Measurements from ENCODE around the gene GRIN2A. TPM values are rescaled to one million over a fixed set of nuclear protein-coding genes. Genes with fewer than 3 reads are reported as not detected.
A peak's percentile ranks its signal among the peaks of the same experiment; 100 is the strongest.

Gene GRIN2A
- total RNA-seq, 4 donors from 2014 or later: 0.32 to 3.6 (median 2.0) TPM

- Histone ChIP-seq H3K4me1 (peaks cover 0 to 10% (median 2%) of the 10 kb centered on the region in 4 donors), H3K27me3 (no peaks in the 10 kb centered on the region), H3K27ac (replicated peaks in 1 of 4) (no peak overlapping the region), H3K9me3 (no peaks in the 10 kb centered on the region), H3K4me3 (no peak overlapping the region), H3K36me3 (no peaks in the 10 kb centered on the region)
- intact Hi-C loops (cut with DNase I): no loop called here
- no peak for TF ChIP-seq POLR2A (IDR thresholded peaks at IDR 0.05; ENCODE audit: low read depth)
- no peak for TF ChIP-seq CTCF (IDR thresholded peaks at IDR 0.05)
- no peak for TF ChIP-seq EP300 (IDR thresholded peaks at IDR 0.05)
- no peak for TF ChIP-seq POLR2AphosphoS5 (IDR thresholded peaks at IDR 0.05)
- no peak for DNase-seq (ENCODE audit: extremely low spot score)
- 33% methylated on average over 5 of the region's 5 CpGs for WGBS
Measured at GRCh38 chr16:10045291-10045775, 136.9 kb downstream of the GRIN2A start.

- no peak overlapping the region for H3K27ac ChIP-seq (replicated peaks in 1 of 4)
- H3K4me3 ChIP-seq: no peak overlapping the region
- intact Hi-C loops (cut with DNase I): no loop called here
- H3K4me1 ChIP-seq: peaks cover 0 to 18% (median 12%) of the 10 kb centered on the region in 4 donors
- H3K27me3 ChIP-seq: no peaks in the 10 kb centered on the region
- H3K9me3 ChIP-seq: no peaks in the 10 kb centered on the region
- WGBS: 76% methylated on average over 15 of the region's 17 CpGs
- no peaks in the 10 kb centered on the region for H3K36me3 ChIP-seq
- TF ChIP-seq CTCF (IDR thresholded peaks at IDR 0.05): no peak
- TF ChIP-seq POLR2A (IDR thresholded peaks at IDR 0.05; ENCODE audit: low read depth): no peak
- TF ChIP-seq POLR2AphosphoS5 (IDR thresholded peaks at IDR 0.05): no peak
- no peak for TF ChIP-seq EP300 (IDR thresholded peaks at IDR 0.05)
- no peak for DNase-seq (ENCODE audit: extremely low spot score)
Measured at GRCh38 chr16:10040136-10041080, 141.8 kb downstream of the GRIN2A start.

- 12% methylated on average over 20 of the region's 28 CpGs for WGBS
Measured at GRCh38 chr16:10039220-10040096, 142.8 kb downstream of the GRIN2A start.

GRCh38 chr16:10037751-10038150 is 144.5 kb downstream of the GRIN2A start:
- no peaks in the 10 kb centered on the region for H3K9me3 ChIP-seq
- no peak for DNase-seq (ENCODE audit: extremely low spot score)
- intact Hi-C loops (cut with DNase I): loop anchor here (5.0 to 10.0 kb wide), 2 partner anchors 90 to 733 kb away; no protein-coding TSS in a partner anchor
- WGBS: 84% methylated on average over 4 of the region's 4 CpGs
- H3K27me3 ChIP-seq: no peaks in the 10 kb centered on the region
- H3K4me1 ChIP-seq: peaks cover 0 to 17% (median 13%) of the 10 kb centered on the region in 4 donors
- H3K27ac ChIP-seq (replicated peaks in 1 of 4): no peak overlapping the region
- TF ChIP-seq EP300 (IDR thresholded peaks at IDR 0.05): no peak
- no peak for TF ChIP-seq POLR2AphosphoS5 (IDR thresholded peaks at IDR 0.05)
- no peak for TF ChIP-seq POLR2A (IDR thresholded peaks at IDR 0.05; ENCODE audit: low read depth)
- no peak for TF ChIP-seq CTCF (IDR thresholded peaks at IDR 0.05)
- no peak overlapping the region for H3K4me3 ChIP-seq
- no peaks in the 10 kb centered on the region for H3K36me3 ChIP-seq

More at GRCh38 chr16:10039220-10040096, 142.8 kb downstream of the GRIN2A start:
- H3K9me3 ChIP-seq: no peaks in the 10 kb centered on the region
- peak overlapping the region in 3 of 4 donors; percentile 13 to 65 (median 36) for H3K27ac ChIP-seq (replicated peaks in 1 of 4)
- intact Hi-C loops (cut with DNase I): loop anchor here (5.0 to 10.0 kb wide), 2 partner anchors 88 to 735 kb away; no protein-coding TSS in a partner anchor
- no peaks in the 10 kb centered on the region for H3K27me3 ChIP-seq
- no peak for DNase-seq (ENCODE audit: extremely low spot score)
- TF ChIP-seq CTCF (IDR thresholded peaks at IDR 0.05) (peak; percentile 16 to 49 (median 17)), POLR2AphosphoS5 (IDR thresholded peaks at IDR 0.05) (no peak)
- H3K4me1 ChIP-seq: peaks cover 0 to 13% (median 11%) of the 10 kb centered on the region in 4 donors
- peak overlapping the region; percentile 47 to 61 (median 52) for H3K4me3 ChIP-seq
- H3K36me3 ChIP-seq: no peaks in the 10 kb centered on the region
